SU-DHL-6 (cell line): ENCODE measurements around the gene RCE1.

Source experiments
- CTCF ChIP-seq: fragments of 200-600 bp; sonication (generic); IDR thresholded peaks from one replicate; pipeline ENCODE4 v1.5.1; 2017; ENCODE audit warnings: antibody characterized with exemption, mild to moderate bottlenecking, low read length, moderate library complexity; ENCODE audit not compliant: insufficient read depth, poor library complexity, severe bottlenecking
- EZH2phosphoT487 ChIP-seq: fragments of 200-600 bp; sonication (generic), shearing (Covaris generic); conservative IDR thresholded peaks from 2 replicates; pipeline ENCODE4 v1.6.1; 2018; ENCODE audit warnings: mild to moderate bottlenecking, antibody characterized with exemption, low read length, moderate library complexity, mixed read lengths

- no peak for TF ChIP-seq CTCF
- TF ChIP-seq EZH2phosphoT487, result no peak
Observed at GRCh38 chr11:66861038-66861773, 18.0 kb downstream of the RCE1 start.
